ENCODE results near the gene PLXNA3. TPM values are rescaled to one million over a fixed set of nuclear protein-coding genes. Genes with fewer than 3 reads are reported as not detected.
A peak's percentile ranks its signal among the peaks of the same experiment; 100 is the strongest.

PLXNA3 gene
- total RNA-seq, 1 experiment from 2014 or later, result 36.3 TPM

GRCh38 chrX:154478728-154479622, 20.9 kb downstream of the PLXNA3 start, which contains the start of gene LAGE3:
Gene LAGE3, minus strand, starts transcription at chrX:154479281. Its CDS starts 366 bp downstream, at chrX:154478915.
- DNase-seq, result peak; percentile 89
- Histone ChIP-seq H3K79me1 (ENCODE audit: insufficient read depth, low read depth, low read length, poor library complexity, severe bottlenecking) (no peaks in the 10 kb centered on the region), H3K27ac (ENCODE audit: insufficient read length, low read depth, low read length) (no peak within 1 kb of the TSS), H2AFZ (ENCODE audit: low read length) (no peak within 1 kb of the TSS), H3K27me3 (ENCODE audit: insufficient read depth, low read length) (no peaks in the 10 kb centered on the region), H4K5ac (ENCODE audit: insufficient read length, low read depth, low read length) (no peak within 1 kb of the TSS), H2BK20ac (ENCODE audit: low read depth, low read length, poor library complexity, severe bottlenecking) (no peak within 1 kb of the TSS), H3K4me2 (ENCODE audit: insufficient read depth, insufficient read length, low read length) (peak within 1 kb of the TSS; percentile 60), H3K56ac (ENCODE audit: insufficient read length, low read depth, low read length) (no peak within 1 kb of the TSS), H3K4me1 (ENCODE audit: insufficient read depth, low read length) (no peaks in the 10 kb centered on the region), H3K23ac (ENCODE audit: insufficient read length, low read depth, low read length) (no peak within 1 kb of the TSS), H3K79me2 (ENCODE audit: insufficient read depth, low read length) (no peaks in the 10 kb centered on the region), H3K18ac (ENCODE audit: insufficient read length, low read depth, low read length) (peak within 1 kb of the TSS; percentile 83), H3T11ph (ENCODE audit: low read length) (no peak within 1 kb of the TSS), H3K9ac (ENCODE audit: extremely low read depth, insufficient read length, low read length) (no peak within 1 kb of the TSS), H4K8ac (replicated peaks; ENCODE audit: insufficient read length, low read depth, low read length) (no peak within 1 kb of the TSS), H3K9me3 (ENCODE audit: control insufficient read depth, low read depth, low read length) (peaks cover 23% of the 10 kb centered on the region), H4K20me1 (ENCODE audit: control insufficient read depth, insufficient read depth, insufficient read length) (no peaks in the 10 kb centered on the region), H2BK12ac (ENCODE audit: insufficient read length, low read depth, low read length) (no peak within 1 kb of the TSS), H2BK5ac (ENCODE audit: insufficient read length, low read length) (no peak within 1 kb of the TSS), H2BK120ac (ENCODE audit: low read depth, low read length, poor library complexity, severe bottlenecking) (no peak within 1 kb of the TSS), H4K91ac (ENCODE audit: insufficient read length, low read depth, low read length) (no peak within 1 kb of the TSS), H2AK5ac (ENCODE audit: insufficient read length, low read length) (no peak within 1 kb of the TSS), H3K23me2 (ENCODE audit: insufficient read length, low read depth, low read length, poor library complexity, severe bottlenecking) (peaks cover 4% of the 10 kb centered on the region), H3K14ac (ENCODE audit: insufficient read depth, low read length) (peak within 1 kb of the TSS; percentile 91; the same call in 1 of the 2 replicates), H2BK15ac (ENCODE audit: low read depth, low read length) (no peak within 1 kb of the TSS), H3K4ac (ENCODE audit: low read depth, low read length) (no peak within 1 kb of the TSS)
- Mint-ChIP-seq H3K4me3 (peak within 1 kb of the TSS; percentile 74 to 86), H3K27ac (peak within 1 kb of the TSS in 1 of 3 experiments; percentile 87; a peak in 2 of 7 replicates), H3K27me3 (ENCODE audit: low read depth) (peaks cover 15% of the 10 kb centered on the region), H3K36me3 (ENCODE audit: insufficient read depth in 1 of 3, low read depth in 3 of 3) (peaks cover 12 to 30% (median 26%) of the 10 kb centered on the region in 3 experiments), H3K4me1 (peaks cover 6 to 13% of the 10 kb centered on the region in 2 experiments), H3K9me3 (peaks cover 70 to 90% of the 10 kb centered on the region in 2 experiments)
- WGBS (ENCODE audit: extremely low coverage, insufficient read length, low lambda C conversion rate), result no CpG with 5 or more reads among the region's 85 CpGs
- TF ChIP-seq CTCF (conservative IDR thresholded peaks at IDR 0.05), result no peak
